Breast epithelium (tissue), 3 donors: ENCODE results near the gene MACROD2.

Experiments used
- CTCF ChIP-seq, 3 donors: fragments of 450-650 bp; IDR thresholded peaks; one replicate each; pipeline ENCODE4 v1.5.1; 2016 to 2017; ENCODE audit warnings: antibody characterized with exemption in 3 of 3, mild to moderate bottlenecking in 3 of 3, moderate library complexity in 3 of 3
- POLR2AphosphoS5 ChIP-seq, 3 donors: sonication (generic); formaldehyde crosslinking; IDR thresholded peaks; one replicate each; pipeline ENCODE4 v1.6.1; 2017; ENCODE audit warnings: antibody characterized with exemption in 3 of 3

- TF ChIP-seq CTCF (IDR thresholded peaks at IDR 0.05) (no peak), POLR2AphosphoS5 (IDR thresholded peaks at IDR 0.05) (no peak)
These were observed 1025.5 kb downstream of the MACROD2 start for GRCh38 chr20:15020845-15021244.
